GM12878 (cell line): ENCODE results near the gene PRX. TPM values are rescaled to one million over a fixed set of nuclear protein-coding genes. Genes with fewer than 3 reads are reported as not detected.
"Not testable (repeated sequence)": the region's sequence is repeated elsewhere in the genome, so short reads cannot be mapped to it uniquely, and the experiment has no call there.

Experiments
- ATAC-seq: fragments of 200-7000 bp; cut with Tn5 transposase; 3 replicates; pipeline ENCODE4 v1.9.1; 2020; ENCODE audit warnings: mild to moderate bottlenecking, moderate library complexity
- BruUV-seq: library from RNA; stranded (reverse); fragments of 400-500 nt; replicated peaks from 2 replicates; lab custom pipeline; 2021; lab: Mats Ljungman, UMichigan
- CTCF ChIA-PET: fragments of 300-600 bp; sonication (Branson Sonifier 250); formaldehyde crosslinking; extraction: SDS; loops from one replicate; lab custom pipeline; 2021; ENCODE audit warnings: inconsistent platforms; lab: Yijun Ruan, JAX
- POLR2A ChIA-PET: fragments of 350-600 bp; formaldehyde crosslinking; extraction: SDS; loops from one replicate; lab custom pipeline; 2021; ENCODE audit warnings: inconsistent platforms; lab: Charles Lee
- RAD21 ChIA-PET: fragments of 300-600 bp; sonication (Branson Sonifier 250); formaldehyde crosslinking; loops from one replicate; lab custom pipeline; 2023; ENCODE audit warnings: antibody characterized with exemption; ENCODE audit not compliant: unreplicated experiment; lab: Charles Lee
- SMC1A ChIA-PET: fragments of 300-600 bp; sonication (Branson Sonifier 250); formaldehyde crosslinking; loops from one replicate; lab custom pipeline; 2023; ENCODE audit not compliant: unreplicated experiment, uncharacterized antibody; lab: Charles Lee
- DNase-seq: peaks from one replicate; pipeline ENCODE4 v3.0.0-alpha.2; 2011; ENCODE audit warnings: low read depth, low spot score
- FAIRE-seq: peaks from 3 replicates; lab custom pipeline; 2011; peaks lifted over from hg19 to GRCh38; lab: Jason Lieb, UNC
- H2AFZ ChIP-seq: 2 replicates; pipeline ENCODE4 v1.6.0; 2011; ENCODE audit warnings: low read depth, low read length, control low read depth; ENCODE audit not compliant: control insufficient read depth
- H3K27ac ChIP-seq: 2 replicates; pipeline ENCODE4 v1.5.1; 2011; ENCODE audit warnings: control low read depth; ENCODE audit not compliant: control insufficient read depth, insufficient read depth
- H3K27me3 ChIP-seq, 2 experiments: replicated peaks in 1 of 2; 2 replicates each; pipeline versions ENCODE4 v1.6.0 to v1.6.1; 2011; ENCODE audit warnings: low read length in 1 of 2; ENCODE audit not compliant: control insufficient read depth in 2 of 2, insufficient read depth in 2 of 2
- H3K36me3 ChIP-seq, 2 experiments: 2 replicates each; pipeline ENCODE4 v1.5.1; 2011; ENCODE audit warnings: low read length in 1 of 2; ENCODE audit not compliant: control insufficient read depth in 2 of 2, insufficient read depth in 2 of 2
- H3K4me1 ChIP-seq: 2 replicates; pipeline ENCODE4 v1.6.1; 2011; ENCODE audit warnings: mild to moderate bottlenecking, low read length, moderate library complexity, mixed read lengths; ENCODE audit not compliant: control insufficient read depth, insufficient read depth
- H3K4me2 ChIP-seq: 2 replicates; pipeline ENCODE4 v1.6.0; 2011; ENCODE audit warnings: control low read depth; ENCODE audit not compliant: control insufficient read depth, insufficient read depth
- H3K4me3 ChIP-seq: fragments of 200-600 bp; sonication (generic); 2 replicates; pipeline ENCODE4 v1.5.1; 2016
- H3K79me2 ChIP-seq: 2 replicates; pipeline ENCODE4 v1.6.0; 2011; ENCODE audit warnings: low read length; ENCODE audit not compliant: control insufficient read depth, insufficient read depth
- H3K9ac ChIP-seq: 2 replicates; pipeline ENCODE4 v1.8.0; 2011; ENCODE audit warnings: low read length, control low read depth, mixed read lengths; ENCODE audit not compliant: control insufficient read depth, insufficient read depth
- H3K9me3 ChIP-seq: replicated peaks from 3 replicates; pipeline ENCODE4 v1.5.1; 2011; ENCODE audit warnings: mild to moderate bottlenecking, low read length; ENCODE audit not compliant: control insufficient read depth, insufficient read depth
- H4K20me1 ChIP-seq: 2 replicates; pipeline ENCODE4 v1.6.0; 2011; ENCODE audit not compliant: control insufficient read depth, insufficient read depth
- JUNB ChIP-seq: IDR thresholded peaks from 2 replicates; pipeline ENCODE4 v1.6.1; 2016; ENCODE audit warnings: antibody characterized with exemption, mild to moderate bottlenecking
- WGBS: methylation state at CpG from one replicate; pipeline ENCODE4 v1.1.6; 2016; ENCODE audit warnings: low lambda C conversion rate; ENCODE audit not compliant: insufficient replicate concordance, insufficient coverage; ENCODE audit errors: missing lambda C conversion rate; 5-methylcytosine and 5-hydroxymethylcytosine counted together
- in situ Hi-C: fragments of 300-500 bp; cut with MboI; formaldehyde crosslinking; loops from 9 replicates; pipeline ENCODE4 v1.14.3; 2018; ENCODE audit warnings: mixed read lengths
- intact Hi-C: fragments of 100-400 bp; cut with micrococcal nuclease; formaldehyde crosslinking; loops from one replicate; pipeline ENCODE4 v1.14.2; 2022; ENCODE audit not compliant: unreplicated experiment
- polyA plus RNA-seq, 11 experiments: library from polyadenylated mRNA; depleted of rRNA in 4 of 11; unstranded in 6 of 11; stranded (reverse) in 5 of 11; fragments of >200 nt; fragmentation: Nextera tagmentation in 4 of 11; fragmentation: Illumina TruSeq in 1 of 11; extraction: Ambion mirVana in 4 of 11; extraction: Trizol in 1 of 11; gene quantifications; 1 replicate in 1 of 11; 2 replicates in 10 of 11; pipeline versions ENCODE4 v1.2.1 to v1.2.3, GENCODE V29; 2011 to 2016; ENCODE audit warnings: inconsistent platforms in 2 of 11, missing spikeins in 2 of 11, low read depth in 1 of 11
- total RNA-seq, 4 experiments: library from RNA; depleted of rRNA in 3 of 4; stranded (reverse); fragments of >200 nt in 3 of 4; fragmentation: Illumina TruSeq in 1 of 4; extraction: Trizol in 1 of 4; gene quantifications; 2 replicates each; pipeline versions ENCODE4 v1.2.1 to v1.2.3, GENCODE V29; 2013 to 2021
- TF ChIP-seq, protein P1 (sequence below): fragments of 450-650 bp; IDR thresholded peaks from 2 replicates; pipeline ENCODE4 v1.6.1; 2017; ENCODE audit warnings: mild to moderate bottlenecking, low read depth, inconsistent platforms; ENCODE audit not compliant: poor library complexity, severe bottlenecking

PRX gene
- total and polyA plus RNA-seq, 10 of the 15 experiments (the other 5 are each of a cell fraction or from before 2014, with no cell fraction given), result 0.02 to 1.4 (median 0.54) TPM; not detected in 1

DNA sequence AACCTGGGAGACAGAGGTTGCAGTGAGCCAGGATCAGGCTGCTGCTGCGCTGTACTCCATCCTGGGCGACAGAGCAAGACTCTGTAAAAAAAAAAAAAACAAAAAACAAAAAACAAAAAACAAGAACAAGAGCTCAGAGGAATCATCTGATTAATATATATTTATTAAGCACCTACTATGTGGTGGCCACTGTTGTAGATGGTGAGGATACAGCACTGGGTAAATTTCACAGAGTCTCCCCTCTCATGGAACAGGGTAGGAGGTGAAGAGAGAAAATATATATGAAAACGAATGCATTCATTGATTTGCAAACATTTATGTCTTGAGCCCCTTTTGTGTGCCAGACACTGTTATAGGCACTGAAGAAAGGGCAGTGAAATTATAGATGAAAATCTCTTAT is 18.5 kb upstream of the PRX start (continued):
- TF ChIP-seq, protein P1, sequence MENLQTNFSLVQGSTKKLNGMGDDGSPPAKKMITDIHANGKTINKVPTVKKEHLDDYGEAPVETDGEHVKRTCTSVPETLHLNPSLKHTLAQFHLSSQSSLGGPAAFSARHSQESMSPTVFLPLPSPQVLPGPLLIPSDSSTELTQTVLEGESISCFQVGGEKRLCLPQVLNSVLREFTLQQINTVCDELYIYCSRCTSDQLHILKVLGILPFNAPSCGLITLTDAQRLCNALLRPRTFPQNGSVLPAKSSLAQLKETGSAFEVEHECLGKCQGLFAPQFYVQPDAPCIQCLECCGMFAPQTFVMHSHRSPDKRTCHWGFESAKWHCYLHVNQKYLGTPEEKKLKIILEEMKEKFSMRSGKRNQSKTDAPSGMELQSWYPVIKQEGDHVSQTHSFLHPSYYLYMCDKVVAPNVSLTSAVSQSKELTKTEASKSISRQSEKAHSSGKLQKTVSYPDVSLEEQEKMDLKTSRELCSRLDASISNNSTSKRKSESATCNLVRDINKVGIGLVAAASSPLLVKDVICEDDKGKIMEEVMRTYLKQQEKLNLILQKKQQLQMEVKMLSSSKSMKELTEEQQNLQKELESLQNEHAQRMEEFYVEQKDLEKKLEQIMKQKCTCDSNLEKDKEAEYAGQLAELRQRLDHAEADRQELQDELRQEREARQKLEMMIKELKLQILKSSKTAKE, result no peak
- TF ChIP-seq JUNB, result no peak

DNA sequence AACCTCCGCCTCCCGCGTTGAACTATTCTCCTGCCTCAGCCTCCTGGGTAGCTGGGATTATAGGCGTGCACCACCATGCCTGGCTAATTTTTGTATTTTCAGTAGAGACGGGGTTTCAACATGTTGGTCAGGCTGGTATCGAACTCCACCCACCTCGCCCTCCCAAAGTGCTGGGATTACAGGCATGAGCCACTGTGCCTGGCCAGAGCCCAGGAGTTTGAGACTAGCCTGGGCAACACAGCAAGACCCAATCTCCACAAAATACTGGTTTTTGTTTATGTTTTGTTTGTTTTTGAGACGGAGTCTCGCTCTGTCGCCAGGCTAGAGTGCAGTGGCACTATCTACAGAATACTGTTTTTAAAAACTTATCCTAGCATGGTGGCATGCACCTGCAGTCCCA is 17.1 kb upstream of the PRX start:
- H3K4me2 ChIP-seq, H3K27me3 ChIP-seq, H3K27ac ChIP-seq, ATAC-seq, FAIRE-seq, DNase-seq, intact Hi-C loops, BruUV-seq, in situ Hi-C loops, H2AFZ ChIP-seq, H3K9me3 ChIP-seq, H4K20me1 ChIP-seq, H3K9ac ChIP-seq, H3K79me2 ChIP-seq, H3K36me3 ChIP-seq, H3K4me3 ChIP-seq: not testable (repeated sequence)
- WGBS, result 93% methylated on average over 10 of the region's 10 CpGs
- ChIA-PET SMC1A (interaction anchor here (0.6 to 0.8 kb wide), 3 partner anchors 10 to 125 kb away, joined by 3 to 4 read pairs (median 3); partner anchors contain the start of gene SERTAD3), CTCF (interaction anchor here (8.0 kb wide), 1 partner anchor 9 kb away, joined by 52 read pairs; no protein-coding TSS in a partner anchor), POLR2A (interaction anchor here (1.2 to 2.4 kb wide), 3 partner anchors 10 to 19 kb away, joined by 5 to 12 read pairs (median 7); no protein-coding TSS in a partner anchor), RAD21 (interaction anchor here (0.6 to 1.2 kb wide), 2 partner anchors 12 to 340 kb away, joined by 3 to 6 read pairs; partner anchors contain the start of gene ZNF780A)
- peaks cover 20% of the 10 kb centered on the region for H3K4me1 ChIP-seq

DNA sequence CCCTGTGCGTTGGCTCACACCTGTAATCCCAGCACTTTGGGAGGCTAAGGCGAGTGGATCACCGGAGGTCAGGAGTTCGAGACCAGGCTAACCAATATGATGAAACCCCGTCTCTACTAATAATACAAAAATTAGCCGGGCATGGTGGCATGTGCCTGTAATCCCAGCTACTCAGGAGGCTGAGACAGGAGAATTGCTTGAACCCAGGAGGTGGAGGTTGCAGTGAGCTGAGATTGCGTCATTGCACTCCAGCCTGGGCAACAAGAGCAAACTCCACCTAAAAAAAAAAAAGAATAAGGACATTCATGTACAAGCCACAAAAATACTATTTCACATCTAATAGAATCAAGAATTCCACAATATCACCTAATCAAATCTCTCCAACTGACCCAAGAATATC is 15.0 kb upstream of the PRX start:
- intact Hi-C loops, H3K27ac ChIP-seq, H3K9ac ChIP-seq, ATAC-seq, H3K4me2 ChIP-seq, BruUV-seq, H2AFZ ChIP-seq, H3K36me3 ChIP-seq, SMC1A ChIA-PET, H3K4me3 ChIP-seq, H3K27me3 ChIP-seq, FAIRE-seq, H3K9me3 ChIP-seq, in situ Hi-C loops, DNase-seq, H3K4me1 ChIP-seq, H4K20me1 ChIP-seq: not testable (repeated sequence)
- 89% methylated on average over 7 of the region's 7 CpGs for WGBS
- peaks cover 16% of the 10 kb centered on the region for H3K79me2 ChIP-seq
- RAD21 ChIA-PET, result interaction anchor here (1.5 kb wide), 1 partner anchor 80 kb away, joined by 6 read pairs; the partner anchor contains the start of genes C19orf47 and PLD3
- CTCF ChIA-PET, result interaction anchor here (0.8 kb wide), 1 partner anchor 9 kb away, joined by 3 read pairs; no protein-coding TSS in a partner anchor
- POLR2A ChIA-PET, result interaction anchor here (0.7 to 3.3 kb wide), 3 partner anchors 15 to 103 kb away, joined by 3 to 49 read pairs (median 4); partner anchors contain the start of gene SERTAD3
